SJCRH30 (cell line): ENCODE measurements around the gene SMARCB1. TPM values are rescaled to one million over a fixed set of nuclear protein-coding genes. Genes with fewer than 3 reads are reported as not detected.
"Not testable (repeated sequence)": the region's sequence is repeated elsewhere in the genome, so short reads cannot be mapped to it uniquely, and the experiment has no call there.

Source experiments
- DNase-seq, 2 experiments: peaks; one replicate each; pipeline ENCODE4 v3.0.0-alpha.2; 2015 to 2020
- H3K27ac ChIP-seq: fragments of 250-450 bp; sonication (Bioruptor Pico); 2 replicates; pipeline ENCODE4 v1.5.1; 2020; ENCODE audit warnings: mild to moderate bottlenecking, moderate library complexity
- H3K27me3 ChIP-seq: fragments of 250-450 bp; sonication (Bioruptor Pico); 2 replicates; pipeline ENCODE4 v1.5.1; 2020; ENCODE audit warnings: mild to moderate bottlenecking, moderate library complexity
- H3K36me3 ChIP-seq: fragments of 250-450 bp; sonication (Bioruptor Pico); 2 replicates; pipeline ENCODE4 v1.5.1; 2020; ENCODE audit warnings: mild to moderate bottlenecking, moderate library complexity
- H3K4me1 ChIP-seq: fragments of 250-450 bp; sonication (Bioruptor Pico); 2 replicates; pipeline ENCODE4 v1.5.1; 2020; ENCODE audit warnings: mild to moderate bottlenecking, moderate library complexity
- H3K4me3 ChIP-seq: fragments of 250-450 bp; sonication (Bioruptor Pico); 2 replicates; pipeline ENCODE4 v1.5.1; 2020; ENCODE audit warnings: mild to moderate bottlenecking, moderate library complexity
- H3K9me3 ChIP-seq: fragments of 250-450 bp; sonication (Bioruptor Pico); replicated peaks from 2 replicates; pipeline ENCODE4 v1.5.1; 2020; ENCODE audit warnings: mild to moderate bottlenecking, moderate library complexity
- total RNA-seq: library from RNA; depleted of rRNA; stranded (reverse); fragments of >200 nt; shearing (Covaris generic); gene quantifications from 2 replicates; pipeline ENCODE4 v1.2.3, GENCODE V29; 2014

The SMARCB1 gene
- total RNA-seq, 1 experiment from 2014 or later, result 119 TPM

DNA sequence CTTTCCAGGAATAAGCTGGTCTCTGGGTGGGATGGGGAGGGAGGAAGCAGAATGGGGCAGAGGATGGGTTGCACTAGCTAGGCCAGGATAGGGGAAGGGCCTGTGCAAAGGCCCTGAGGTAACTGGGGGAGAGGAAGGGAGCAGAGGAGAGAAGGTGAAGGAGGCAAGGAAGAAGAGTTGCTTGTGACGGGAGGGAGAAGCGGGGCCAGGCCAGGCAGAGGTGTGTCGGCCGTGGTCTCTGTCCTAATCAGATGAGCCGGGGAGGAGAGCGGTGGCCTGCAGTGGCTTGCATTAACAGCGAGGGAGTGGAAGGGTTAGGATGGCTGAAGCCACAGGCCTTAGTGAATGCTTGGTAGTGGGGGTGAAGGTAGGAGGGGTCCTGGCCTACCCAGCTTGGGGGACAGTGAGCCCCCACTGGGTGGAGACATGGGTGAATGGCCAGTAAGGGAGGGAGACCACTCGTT lies 58.0 kb downstream of the SMARCB1 start:
- no peaks in the 10 kb centered on the region for H3K36me3 ChIP-seq
- DNase-seq, result no peak
- peaks cover 64% of the 10 kb centered on the region for H3K4me1 ChIP-seq
- no peaks in the 10 kb centered on the region for H3K9me3 ChIP-seq
- H3K4me3 ChIP-seq, result no peak overlapping the region
- peak overlapping the region; percentile 76 for H3K27ac ChIP-seq
- H3K27me3 ChIP-seq, result no peaks in the 10 kb centered on the region

DNA sequence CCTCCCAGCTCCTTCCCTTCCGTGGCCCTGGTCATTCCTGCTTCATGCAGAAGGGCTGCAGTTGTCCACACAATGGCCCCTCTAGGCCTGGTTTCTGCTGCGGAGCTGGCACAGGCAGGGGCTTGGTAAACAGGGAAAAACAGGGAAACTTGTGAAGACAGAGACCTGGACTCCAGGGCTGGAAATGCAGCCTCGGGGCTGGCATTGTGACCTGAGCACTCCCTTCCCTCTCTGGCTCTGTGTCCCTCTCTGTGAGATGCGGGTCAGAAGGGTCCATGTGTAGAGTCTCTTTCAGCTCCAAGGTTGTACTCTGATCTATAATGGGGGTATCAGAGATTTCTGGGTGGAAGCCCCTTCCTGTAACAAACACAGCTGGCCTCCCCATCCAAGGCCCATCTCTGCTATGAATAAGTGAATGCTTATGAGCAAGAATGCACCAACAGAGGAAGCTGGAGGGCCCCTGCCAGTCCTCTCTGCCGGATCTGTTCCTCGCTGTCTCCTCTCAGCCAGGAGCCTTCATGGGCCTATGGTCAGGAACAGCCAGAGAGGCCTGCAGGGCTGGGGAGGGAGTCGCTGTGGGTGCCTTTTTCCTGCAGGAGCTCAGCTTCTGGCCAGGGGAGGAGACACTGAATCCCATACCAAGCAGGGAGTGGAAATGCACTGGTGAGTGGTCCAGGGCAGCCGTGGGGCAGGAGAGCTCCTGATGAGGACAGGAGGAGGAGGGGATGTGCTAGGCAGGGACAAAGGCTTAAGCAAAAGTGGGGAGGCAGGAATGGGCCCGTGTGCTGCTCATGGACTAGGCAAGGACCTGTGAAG lies 58.7 kb downstream of the SMARCB1 start:
- H3K27me3 ChIP-seq, result no peaks in the 10 kb centered on the region
- no peaks in the 10 kb centered on the region for H3K9me3 ChIP-seq
- DNase-seq, result peak in 1 of 2 experiments; percentile 38
- peaks cover 64% of the 10 kb centered on the region for H3K4me1 ChIP-seq
- H3K36me3 ChIP-seq, result no peaks in the 10 kb centered on the region
- no peak overlapping the region for H3K4me3 ChIP-seq
- H3K27ac ChIP-seq, result peak overlapping the region; percentile 76

GRCh38 chr22:23846081-23846469 lies 59.3 kb downstream of the SMARCB1 start:
- peak overlapping the region; percentile 76 for H3K27ac ChIP-seq
- no peaks in the 10 kb centered on the region for H3K36me3 ChIP-seq
- DNase-seq, result no peak
- H3K4me3 ChIP-seq, result no peak overlapping the region
- no peaks in the 10 kb centered on the region for H3K27me3 ChIP-seq
- peaks cover 64% of the 10 kb centered on the region for H3K4me1 ChIP-seq
- H3K9me3 ChIP-seq, result no peaks in the 10 kb centered on the region

DNA sequence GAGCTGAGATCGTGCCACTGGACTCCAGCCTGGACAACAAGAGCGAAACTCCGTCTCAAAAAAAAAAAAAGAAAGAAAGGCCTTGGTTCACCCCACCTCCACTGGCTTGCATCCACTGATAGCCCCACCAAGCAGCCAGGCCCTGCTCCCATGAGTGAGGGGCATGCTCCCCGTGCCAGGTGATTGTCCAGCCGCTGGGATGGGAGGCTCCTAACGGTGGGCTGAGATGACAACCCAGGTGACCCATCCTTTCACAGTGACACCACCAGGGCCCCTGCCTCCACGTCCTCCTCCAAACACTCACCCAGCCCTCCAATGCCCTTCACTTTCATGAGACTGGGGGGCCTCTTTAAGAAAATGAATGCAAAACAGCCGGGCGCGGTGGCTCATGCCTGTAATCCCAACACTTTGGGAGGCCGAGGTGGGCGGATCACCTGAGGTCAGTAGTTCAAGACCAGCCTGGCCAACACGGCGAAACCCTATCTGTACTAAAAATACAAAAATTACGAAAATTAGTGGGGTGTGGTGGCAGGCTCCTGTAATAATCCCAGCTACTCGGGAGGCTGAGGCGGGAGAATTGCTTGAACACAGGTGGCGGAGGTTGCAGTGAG lies 60.6 kb downstream of the SMARCB1 start:
- Histone ChIP-seq H3K9me3 (no peaks in the 10 kb centered on the region), H3K4me1 (peaks cover 51% of the 10 kb centered on the region), H3K27me3 (no peaks in the 10 kb centered on the region), H3K27ac (no peak overlapping the region), H3K36me3 (no peaks in the 10 kb centered on the region), H3K4me3 (no peak overlapping the region)
- no peak for DNase-seq

- Histone ChIP-seq H3K4me1 (peaks cover 43% of the 10 kb centered on the region), H3K36me3 (no peaks in the 10 kb centered on the region), H3K9me3 (no peaks in the 10 kb centered on the region), H3K27me3 (no peaks in the 10 kb centered on the region), H3K4me3 (no peak overlapping the region), H3K27ac (no peak overlapping the region)
- no peak for DNase-seq
These were observed 61.5 kb downstream of the SMARCB1 start for GRCh38 chr22:23847991-23848864.

DNA sequence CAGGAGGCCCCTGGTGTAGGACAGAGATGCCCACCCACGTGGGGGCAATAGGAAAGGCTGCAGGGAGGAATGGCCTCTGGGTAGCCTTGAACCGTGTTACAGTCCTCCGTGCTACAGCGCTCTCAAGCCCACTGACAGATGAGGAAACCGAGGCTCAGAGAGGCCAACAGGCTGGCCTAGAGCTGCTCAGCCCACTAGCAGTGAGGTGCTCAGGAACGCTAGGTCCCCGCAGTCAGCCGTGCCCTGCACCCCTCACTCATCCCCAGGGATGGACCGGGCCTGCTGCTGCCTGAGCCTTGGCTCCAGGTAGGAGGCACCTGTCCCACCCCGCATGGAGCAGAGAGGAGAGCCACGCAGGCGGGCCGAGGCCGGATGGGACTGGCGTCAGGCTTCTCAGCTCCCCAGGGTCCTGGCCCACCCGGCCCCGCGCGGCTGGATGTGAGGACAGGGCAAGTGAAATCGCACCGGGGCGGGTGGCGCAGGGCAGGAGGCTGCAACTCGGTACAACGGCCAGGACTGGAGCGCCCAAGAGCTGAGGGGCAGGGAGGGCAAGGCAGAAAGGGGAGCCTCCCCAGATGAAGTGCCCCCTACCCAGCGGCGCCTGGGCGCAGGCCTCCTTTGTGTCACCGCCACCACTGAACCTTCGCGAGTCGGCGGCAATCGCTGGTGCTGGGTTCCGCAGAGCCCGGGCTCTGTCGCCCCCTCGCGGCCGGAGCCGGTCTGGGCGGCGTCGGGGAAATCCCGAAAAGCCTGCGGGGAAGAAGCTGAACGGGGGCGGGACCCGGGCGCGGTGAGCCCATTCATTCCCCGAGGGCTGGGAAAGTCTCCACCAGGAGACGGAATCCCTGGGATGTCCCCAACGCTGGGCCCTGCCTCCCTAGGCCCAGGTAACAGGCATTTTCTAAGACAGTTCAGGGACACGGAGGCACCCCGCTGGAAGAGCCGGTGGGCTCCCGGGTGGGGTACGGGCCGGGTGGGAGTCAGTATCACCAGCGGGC lies 62.5 kb downstream of the SMARCB1 start:
- no peaks in the 10 kb centered on the region for H3K9me3 ChIP-seq
- no peak overlapping the region for H3K4me3 ChIP-seq
- DNase-seq, result peak; percentile 79 to 84
- no peak overlapping the region for H3K27ac ChIP-seq
- H3K36me3 ChIP-seq, result no peaks in the 10 kb centered on the region
- peaks cover 32% of the 10 kb centered on the region for H3K4me1 ChIP-seq
- H3K27me3 ChIP-seq, result no peaks in the 10 kb centered on the region

DNA sequence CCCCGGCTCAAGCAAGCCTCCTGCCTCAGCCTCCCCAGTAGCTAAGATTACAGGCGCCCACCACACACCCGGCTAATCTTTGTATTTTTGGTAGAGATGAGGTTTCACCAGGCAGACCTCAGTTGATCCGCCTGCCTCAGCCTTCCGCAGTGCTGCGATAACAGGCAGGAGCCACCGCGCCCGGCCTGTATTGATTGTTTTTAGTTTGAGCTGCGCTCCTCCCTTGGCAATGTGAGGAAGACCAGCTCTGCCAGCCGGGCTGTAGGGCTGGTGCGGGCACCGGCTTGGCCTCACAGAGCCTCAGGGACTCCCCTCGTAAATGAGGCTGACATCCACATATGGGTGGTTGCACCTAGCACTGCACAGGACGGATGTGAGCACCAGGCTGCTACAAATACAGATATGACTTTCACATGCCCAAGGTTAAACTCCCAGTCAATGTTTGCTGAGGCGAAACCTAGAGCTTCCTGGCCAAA lies 63.4 kb downstream of the SMARCB1 start:
- Histone ChIP-seq H3K4me3 (no peak overlapping the region), H3K36me3 (no peaks in the 10 kb centered on the region), H3K9me3 (no peaks in the 10 kb centered on the region), H3K27me3 (no peaks in the 10 kb centered on the region), H3K4me1 (peaks cover 25% of the 10 kb centered on the region), H3K27ac (no peak overlapping the region)
- no peak for DNase-seq

DNA sequence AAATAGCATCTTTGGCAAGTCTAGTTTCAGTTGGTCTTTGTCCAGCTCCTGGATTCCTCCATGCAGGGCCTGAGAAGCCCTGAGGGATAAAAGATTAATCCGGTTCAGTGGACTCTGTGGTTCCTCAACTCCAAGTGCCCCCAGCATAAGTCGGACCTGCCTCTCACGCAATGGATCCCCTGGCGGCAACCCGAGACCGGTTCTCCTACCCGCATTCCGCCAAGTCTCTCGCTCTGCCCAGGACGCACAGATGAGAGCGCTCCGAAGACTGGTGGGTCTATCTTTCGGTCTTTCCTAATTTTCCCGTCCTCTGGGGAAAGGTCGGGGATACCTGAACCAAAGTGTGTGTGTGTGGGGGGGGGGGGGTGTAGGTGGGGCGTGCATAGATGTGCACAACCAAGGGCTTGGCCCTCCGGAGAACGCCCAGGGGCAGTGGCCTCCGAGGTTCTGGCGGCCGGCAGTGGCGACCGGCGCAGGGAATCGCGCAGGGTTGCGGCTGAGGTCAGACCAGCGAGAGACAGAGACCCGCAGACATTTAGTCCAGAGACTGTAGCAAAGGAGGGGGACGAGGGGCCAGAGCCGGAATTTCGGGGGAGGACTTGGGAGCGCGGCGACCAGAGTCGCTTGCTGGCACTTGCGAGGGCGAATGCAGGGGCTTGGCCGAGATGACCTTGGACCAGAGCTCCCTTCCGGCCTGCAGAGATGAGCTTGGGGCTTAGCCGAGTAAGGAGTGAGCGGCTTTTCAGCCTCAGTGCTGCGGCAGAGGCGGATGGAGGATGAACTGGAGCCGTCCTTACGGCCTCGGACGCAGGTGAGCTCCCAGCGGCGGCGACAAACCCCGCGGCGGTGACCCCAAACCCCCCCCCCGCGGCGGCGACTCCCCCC lies 70.2 kb downstream of the SMARCB1 start:
- Histone ChIP-seq H3K4me1 (peaks cover 10% of the 10 kb centered on the region), H3K27ac (no peak overlapping the region), H3K36me3 (no peaks in the 10 kb centered on the region), H3K4me3 (peak overlapping the region; percentile 55), H3K9me3 (no peaks in the 10 kb centered on the region), H3K27me3 (no peaks in the 10 kb centered on the region)
- no peak for DNase-seq

GRCh38 chr22:23857606-23858483 lies 71.1 kb downstream of the SMARCB1 start, which contains the start of gene SLC2A11:
Gene SLC2A11 (plus strand): TSS chr22:23857875. CDS start chr22:23858000, 125 bp downstream.
- H3K4me3 ChIP-seq, result peak within 1 kb of the TSS; percentile 55
- H3K27me3 ChIP-seq, result no peaks in the 10 kb centered on the region
- H3K9me3 ChIP-seq, result no peaks in the 10 kb centered on the region
- no peak within 1 kb of the TSS for H3K27ac ChIP-seq
- no peaks in the 10 kb centered on the region for H3K36me3 ChIP-seq
- DNase-seq, result peak; percentile 97 to 99
- H3K4me1 ChIP-seq, result peaks cover 10% of the 10 kb centered on the region

GRCh38 chr22:23858484-23858815 lies 71.7 kb downstream of the SMARCB1 start:
- H3K27ac ChIP-seq, result no peak overlapping the region
- no peaks in the 10 kb centered on the region for H3K27me3 ChIP-seq
- peaks cover 10% of the 10 kb centered on the region for H3K4me1 ChIP-seq
- DNase-seq, result no peak
- no peak overlapping the region for H3K4me3 ChIP-seq
- no peaks in the 10 kb centered on the region for H3K9me3 ChIP-seq
- no peaks in the 10 kb centered on the region for H3K36me3 ChIP-seq

GRCh38 chr22:23859201-23859600 lies 72.4 kb downstream of the SMARCB1 start:
- H3K4me3 ChIP-seq, result no peak overlapping the region
- no peak for DNase-seq

DNA sequence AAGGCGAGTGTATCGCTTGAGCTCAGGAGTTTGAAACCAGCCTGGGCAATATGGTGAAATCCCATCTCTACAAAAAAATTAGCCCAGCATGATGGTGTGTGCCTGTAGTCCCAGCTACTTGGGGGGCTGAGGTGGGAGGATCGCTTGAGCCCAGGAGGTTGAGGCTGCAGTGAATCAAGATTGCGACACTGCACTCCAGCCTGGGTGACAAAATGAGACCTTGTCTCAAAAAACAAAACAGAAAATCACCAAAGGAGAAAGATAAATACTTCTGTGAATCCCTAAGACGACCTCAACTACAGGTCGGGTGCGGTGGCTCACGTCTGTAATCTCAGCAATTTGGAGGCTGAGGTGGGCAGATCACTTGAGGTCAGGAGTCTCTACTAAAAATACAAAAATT lies 73.4 kb downstream of the SMARCB1 start:
- not testable (repeated sequence) for H3K9me3 ChIP-seq, H3K4me1 ChIP-seq, DNase-seq, H3K4me3 ChIP-seq, H3K36me3 ChIP-seq, H3K27me3 ChIP-seq, H3K27ac ChIP-seq

More at GRCh38 chr22:23859201-23859600, 72.4 kb downstream of the SMARCB1 start:
- no peaks in the 10 kb centered on the region for H3K36me3 ChIP-seq
- peaks cover 10% of the 10 kb centered on the region for H3K4me1 ChIP-seq
- H3K9me3 ChIP-seq, result no peaks in the 10 kb centered on the region
- no peaks in the 10 kb centered on the region for H3K27me3 ChIP-seq
- H3K27ac ChIP-seq, result no peak overlapping the region
